ENCODE results near the gene C19orf44. TPM values are rescaled to one million over a fixed set of nuclear protein-coding genes. Genes with fewer than 3 reads are reported as not detected.

C19orf44 gene
- total and polyA plus RNA-seq, 2 of the 4 experiments (the other 2 are of a cell fraction) = 1.4 to 3.8 TPM

DNA sequence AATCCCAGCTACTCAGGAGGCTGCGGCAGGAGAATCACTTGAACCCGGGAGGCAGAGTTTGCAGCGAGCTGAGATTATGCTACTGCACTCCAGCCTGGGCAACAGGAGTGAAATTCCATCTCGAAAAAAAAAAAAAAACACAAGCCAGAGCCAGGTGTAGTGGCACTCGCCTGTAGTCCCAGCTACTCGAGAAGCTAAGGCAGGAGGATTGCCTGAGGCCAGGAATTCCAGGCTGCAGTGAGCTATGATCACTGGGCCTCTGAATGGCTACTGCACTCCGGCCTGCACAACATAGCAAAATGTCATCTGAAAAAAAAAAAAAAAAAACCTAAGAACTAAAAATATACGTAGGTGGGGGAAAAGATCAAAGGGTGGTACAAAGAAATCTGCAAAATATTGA, 43.9 kb upstream of the C19orf44 start:
- BruUV-seq (replicated peaks) = no TSS peak
- POLR2A ChIA-PET (ENCODE audit: unreplicated experiment) = no interaction called here
- Histone ChIP-seq H3K14ac (replicated peaks; ENCODE audit: low read depth, low read length) (no peak overlapping the region), H3K9me1 (ENCODE audit: insufficient read depth, low read length) (peaks cover 15% of the 10 kb centered on the region), H3K4me3 (ENCODE audit: insufficient read depth, low read depth, low read length) (no peak overlapping the region), H3K79me1 (ENCODE audit: low read depth in 1 of 2, low read length in 2 of 2) (peaks cover 34 to 81% of the 10 kb centered on the region in 2 experiments), H4K20me1 (ENCODE audit: insufficient read depth, low read length) (peaks cover 56% of the 10 kb centered on the region), H2BK120ac (ENCODE audit: low read depth, low read length) (no peak overlapping the region), H3K4me2 (ENCODE audit: low read depth, low read length) (no peak overlapping the region), H2BK5ac (ENCODE audit: low read depth, low read length, poor library complexity, severe bottlenecking) (no peak overlapping the region), H3K23ac (ENCODE audit: low read depth, low read length) (no peak overlapping the region), H4K91ac (ENCODE audit: insufficient read depth, low read depth, low read length) (no peak overlapping the region), H4K5ac (ENCODE audit: low read depth, low read length) (no peak overlapping the region), H3K4ac (ENCODE audit: low read depth, low read length) (no peak overlapping the region), H2AFZ (replicated peaks; ENCODE audit: low read length, poor library complexity) (no peak overlapping the region), H3K4me1 (ENCODE audit: control insufficient read depth, insufficient read depth, low read length) (peaks cover 11% of the 10 kb centered on the region), H3K9ac (ENCODE audit: low read depth, low read length) (no peak overlapping the region), H3K18ac (ENCODE audit: low read depth, low read length) (no peak overlapping the region), H3K36me3 (ENCODE audit: control insufficient read depth, insufficient read depth, low read length) (no peaks in the 10 kb centered on the region), H2AK5ac (ENCODE audit: low read depth, low read length) (no peak overlapping the region), H3K56ac (ENCODE audit: extremely low read depth, insufficient read depth, low read length) (no peak overlapping the region), H3K9me3 (ENCODE audit: control insufficient read depth, insufficient read depth, low read length) (no peaks in the 10 kb centered on the region), H2AK9ac (replicated peaks; ENCODE audit: low read depth, low read length, poor library complexity) (no peak overlapping the region), H3K27me3 (ENCODE audit: control insufficient read depth, insufficient read depth, low read length) (no peaks in the 10 kb centered on the region), H2BK20ac (ENCODE audit: low read depth, low read length) (no peak overlapping the region), H2BK15ac (ENCODE audit: low read depth, low read length) (no peak overlapping the region), H3K27ac (ENCODE audit: insufficient read depth, low read length) (no peak overlapping the region), H4K8ac (ENCODE audit: low read depth in 2 of 2, low read length in 2 of 2) (no peak overlapping the region)
- intact Hi-C loops (cut with micrococcal nuclease) (no loop called here), dilution Hi-C loops (cut with HindIII; ENCODE audit: low sequenced_read_pairs, unreplicated experiment) (no loop called here), in situ Hi-C loops (cut with MboI; ENCODE audit: low sequenced_read_pairs) (no loop called here)
- CTCF ChIA-PET = interaction anchor here (0.6 kb wide), 1 partner anchor 71 kb away, joined by 5 read pairs; no protein-coding TSS in a partner anchor
- DNase-seq = no peak
- no peak for ATAC-seq (ENCODE audit: low read depth)
- TF ChIP-seq FOS (IDR thresholded peaks at IDR 0.05; ENCODE audit: low read depth, low read length) (no peak), BHLHE40 (IDR thresholded peaks at IDR 0.05; ENCODE audit: low read depth, low read length) (no peak), MAZ (IDR thresholded peaks at IDR 0.05; ENCODE audit: borderline replicate concordance, low read depth, low read length) (no peak), CEBPB (IDR thresholded peaks at IDR 0.05; ENCODE audit: low read depth, low read length) (no peak), MXI1 (IDR thresholded peaks at IDR 0.05; ENCODE audit: borderline replicate concordance, low read depth, low read length) (no peak)
- TF ChIP-seq, protein P1, sequence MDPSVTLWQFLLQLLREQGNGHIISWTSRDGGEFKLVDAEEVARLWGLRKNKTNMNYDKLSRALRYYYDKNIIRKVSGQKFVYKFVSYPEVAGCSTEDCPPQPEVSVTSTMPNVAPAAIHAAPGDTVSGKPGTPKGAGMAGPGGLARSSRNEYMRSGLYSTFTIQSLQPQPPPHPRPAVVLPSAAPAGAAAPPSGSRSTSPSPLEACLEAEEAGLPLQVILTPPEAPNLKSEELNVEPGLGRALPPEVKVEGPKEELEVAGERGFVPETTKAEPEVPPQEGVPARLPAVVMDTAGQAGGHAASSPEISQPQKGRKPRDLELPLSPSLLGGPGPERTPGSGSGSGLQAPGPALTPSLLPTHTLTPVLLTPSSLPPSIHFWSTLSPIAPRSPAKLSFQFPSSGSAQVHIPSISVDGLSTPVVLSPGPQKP (IDR thresholded peaks at IDR 0.05; ENCODE audit: borderline replicate concordance, low read depth, low read length) = no peak
- WGBS, 2 experiments (ENCODE audit: extremely low coverage in 2 of 2, insufficient read length in 1 of 2) = 100% methylated on average over 2 of the region's 8 CpGs; no CpG with 5 or more reads in 1 of the 2 experiments

All from IMR-90 (cell line).